Measurements from ENCODE around the gene NCR1. TPM values are rescaled to one million over a fixed set of nuclear protein-coding genes. Genes with fewer than 3 reads are reported as not detected.

NCR1 gene
- total RNA-seq, 1 donor, result not detected

DNA sequence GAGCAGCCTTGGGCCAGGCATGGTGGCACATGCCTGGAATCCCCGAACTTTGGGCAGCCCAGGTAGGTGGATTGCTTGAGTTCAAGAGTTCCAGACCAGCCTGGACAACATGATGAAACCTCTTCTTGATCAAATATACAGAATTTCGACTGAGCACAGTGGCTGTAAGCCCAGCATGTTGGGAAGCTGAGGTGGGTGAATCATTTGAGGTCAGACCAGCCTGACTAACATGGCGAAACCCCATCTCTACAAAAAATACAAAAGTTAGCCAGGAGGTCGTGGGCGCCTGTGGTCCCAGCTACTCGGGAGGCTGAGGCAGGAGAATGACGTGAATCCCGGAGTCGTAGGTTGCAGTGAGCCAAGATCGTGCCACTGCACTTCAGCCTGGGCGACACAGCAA lies 49.4 kb downstream of the NCR1 start:
- TF ChIP-seq, protein P1, sequence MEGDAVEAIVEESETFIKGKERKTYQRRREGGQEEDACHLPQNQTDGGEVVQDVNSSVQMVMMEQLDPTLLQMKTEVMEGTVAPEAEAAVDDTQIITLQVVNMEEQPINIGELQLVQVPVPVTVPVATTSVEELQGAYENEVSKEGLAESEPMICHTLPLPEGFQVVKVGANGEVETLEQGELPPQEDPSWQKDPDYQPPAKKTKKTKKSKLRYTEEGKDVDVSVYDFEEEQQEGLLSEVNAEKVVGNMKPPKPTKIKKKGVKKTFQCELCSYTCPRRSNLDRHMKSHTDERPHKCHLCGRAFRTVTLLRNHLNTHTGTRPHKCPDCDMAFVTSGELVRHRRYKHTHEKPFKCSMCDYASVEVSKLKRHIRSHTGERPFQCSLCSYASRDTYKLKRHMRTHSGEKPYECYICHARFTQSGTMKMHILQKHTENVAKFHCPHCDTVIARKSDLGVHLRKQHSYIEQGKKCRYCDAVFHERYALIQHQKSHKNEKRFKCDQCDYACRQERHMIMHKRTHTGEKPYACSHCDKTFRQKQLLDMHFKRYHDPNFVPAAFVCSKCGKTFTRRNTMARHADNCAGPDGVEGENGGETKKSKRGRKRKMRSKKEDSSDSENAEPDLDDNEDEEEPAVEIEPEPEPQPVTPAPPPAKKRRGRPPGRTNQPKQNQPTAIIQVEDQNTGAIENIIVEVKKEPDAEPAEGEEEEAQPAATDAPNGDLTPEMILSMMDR (IDR thresholded peaks at IDR 0.05; ENCODE audit: insufficient read depth, low read depth, low read length), result no peak
- H3K4me3 ChIP-seq (ENCODE audit: low read depth, low read length), result no peak overlapping the region
- no peak for DNase-seq (ENCODE audit: low read depth)

DNA sequence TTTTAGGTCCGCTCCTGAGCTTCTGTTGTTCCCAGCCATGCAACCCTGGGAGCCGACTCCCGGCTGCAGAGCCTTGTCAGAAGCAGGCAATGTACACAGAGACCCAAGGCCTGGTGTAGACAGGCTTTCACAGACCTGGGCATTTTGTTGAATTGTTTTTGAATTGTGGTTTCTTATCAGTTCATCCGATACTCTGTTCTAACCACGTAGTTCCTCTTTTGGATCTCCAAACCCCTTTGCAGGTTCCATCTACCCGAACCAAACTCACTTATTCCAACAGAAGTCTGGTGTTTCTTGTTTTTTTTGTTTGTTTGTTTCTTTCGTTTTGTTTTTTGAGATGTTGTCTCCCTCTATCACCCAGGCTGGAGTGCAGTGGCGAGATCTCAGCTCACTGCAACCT lies 53.9 kb downstream of the NCR1 start:
- no peak for DNase-seq (ENCODE audit: low read depth)
- TF ChIP-seq, protein P1 (IDR thresholded peaks at IDR 0.05; ENCODE audit: insufficient read depth, low read depth, low read length), result no peak
- H3K4me3 ChIP-seq (ENCODE audit: low read depth, low read length), result no peak overlapping the region

Small RNA genes within 50 kb of the gene (small RNA-seq; reads per million reads assigned to genes)
- gene AC011476.8 (not detected), gene RNU6-222P (0.66 reads per million)

Other genes starting within 250 kb of the NCR1 start
- gene LILRB4, start 243.2 kb upstream of the NCR1 start, total RNA-seq, result not detected in 2 replicates
- not detected in 2 replicates for gene KIR3DL3, start 181.7 kb upstream of the NCR1 start, total RNA-seq
- gene KIR2DL3, start 167.6 kb upstream of the NCR1 start, total RNA-seq, result not detected in 2 replicates
- gene KIR2DL1, start 136.4 kb upstream of the NCR1 start, total RNA-seq, result not detected in 2 replicates
- not detected in 2 replicates for gene KIR2DL4, start 102.5 kb upstream of the NCR1 start, total RNA-seq
- gene KIR3DL1, start 89.7 kb upstream of the NCR1 start, total RNA-seq, result not detected in 2 replicates
- gene KIR2DS4, start 73.5 kb upstream of the NCR1 start, total RNA-seq, result not detected in 2 replicates
- not detected in 2 replicates for gene KIR3DL2, start 55.7 kb upstream of the NCR1 start, total RNA-seq
- not detected in 2 replicates for gene FCAR, start 31.9 kb upstream of the NCR1 start, total RNA-seq
- gene NLRP7, start 41.4 kb downstream of the NCR1 start, total RNA-seq, result not detected in 2 replicates
- 0.32 and 1.3 TPM in 2 replicates for gene NLRP2, start 60.2 kb downstream of the NCR1 start, total RNA-seq
- gene GP6, start 132.1 kb downstream of the NCR1 start, total RNA-seq, result not detected in 2 replicates
- gene RDH13, start 157.0 kb downstream of the NCR1 start, total RNA-seq, result 9.0 and 9.1 TPM in 2 replicates
- 1.3 and 2.2 TPM in 2 replicates for gene EPS8L1, start 169.7 kb downstream of the NCR1 start, total RNA-seq
- gene PPP1R12C, start 211.5 kb downstream of the NCR1 start, total RNA-seq, result 49.7 and 69.9 TPM in 2 replicates
- under 0.01 and 0.64 TPM in 2 replicates for gene TNNT1, start 243.1 kb downstream of the NCR1 start, total RNA-seq